Muscle of back (tissue), 13 donors: ENCODE results near the gene TEX13A. TPM values are rescaled to one million over a fixed set of nuclear protein-coding genes. Genes with fewer than 3 reads are reported as not detected.
"Not testable (repeated sequence)": the region's sequence is repeated elsewhere in the genome, so short reads cannot be mapped to it uniquely, and the experiment has no call there.

ENCODE experiments used
- DNase-seq, 3 donors: peaks; one replicate each; pipeline versions ENCODE4 v3.0.0 to v3.0.0-alpha.2; 2013
- long read RNA-seq, 9 donors: transcript quantifications; one replicate each; lab custom pipeline, GENCODE V29; 2026
- polyA plus RNA-seq, 10 donors: library from polyadenylated mRNA; unstranded; fragments of 120-200 nt; gene quantifications; one replicate each; pipeline ENCODE4 v1.2.1, GENCODE V29; 2013; ENCODE audit not compliant: insufficient read length in 10 of 10

TEX13A gene
- polyA plus RNA-seq: not detected
- long read RNA-seq, donor 1: 0 reads
- long read RNA-seq, donor 2: 0 reads
- long read RNA-seq, donor 3: 0 reads
- long read RNA-seq, donor 4: 0 reads
- long read RNA-seq, donor 5: 0 reads
- long read RNA-seq, donor 6: 0 reads
- long read RNA-seq, donor 7: 0 reads
- long read RNA-seq, donor 8: 0 reads
- long read RNA-seq, donor 9: 0 reads

- no peak for DNase-seq
These were observed at the start of gene TEX13A for GRCh38 chrX:105220636-105221035. Gene TEX13A, minus strand, starts transcription at chrX:105220694. Its CDS starts 297 bp downstream, at chrX:105220397.

GRCh38 chrX:105269386-105269785 lies 48.9 kb upstream of the TEX13A start:
- peak in 1 of 3 donors; percentile 36 for DNase-seq

DNA sequence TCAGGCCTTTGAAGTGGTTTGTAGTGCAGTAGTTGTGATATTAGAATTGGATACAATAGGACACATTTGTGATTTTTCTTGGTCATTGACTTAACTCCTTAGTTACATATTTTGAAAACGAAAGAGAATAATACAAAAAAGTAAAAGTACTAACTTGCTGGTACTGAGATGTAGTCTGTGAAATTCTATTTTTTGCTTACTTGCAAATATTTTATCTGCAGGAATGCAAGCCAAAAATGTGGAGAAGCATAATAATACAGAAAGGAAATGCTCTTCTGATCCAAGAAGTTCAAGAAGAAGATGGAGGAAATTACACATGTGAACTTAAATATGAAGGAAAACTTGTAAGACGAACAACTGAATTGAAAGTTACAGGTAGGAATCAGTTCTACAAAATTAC lies 46.7 kb upstream of the TEX13A start:
- peak in 1 of 3 donors; percentile 7 for DNase-seq

DNA sequence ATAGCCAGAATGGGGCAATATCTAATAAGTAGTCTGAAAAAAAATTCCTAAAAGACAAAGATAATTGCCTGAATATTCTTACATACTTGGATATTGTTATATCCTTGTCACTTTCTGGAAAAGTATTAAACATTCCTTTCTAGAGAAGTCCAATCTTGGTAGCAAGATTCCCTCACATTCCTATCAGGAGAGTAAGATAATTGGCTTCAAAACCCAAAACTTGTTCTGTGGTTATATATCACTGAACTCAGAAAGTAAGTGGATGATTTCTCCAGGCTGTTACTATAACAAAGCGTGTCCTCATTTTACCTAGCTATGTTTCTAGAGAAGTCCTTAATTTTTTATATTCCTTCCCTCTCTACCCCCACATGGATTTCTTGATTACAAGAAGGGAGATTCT lies 46.0 kb upstream of the TEX13A start:
- peak in 2 of 3 donors; percentile 16 to 18 for DNase-seq

DNA sequence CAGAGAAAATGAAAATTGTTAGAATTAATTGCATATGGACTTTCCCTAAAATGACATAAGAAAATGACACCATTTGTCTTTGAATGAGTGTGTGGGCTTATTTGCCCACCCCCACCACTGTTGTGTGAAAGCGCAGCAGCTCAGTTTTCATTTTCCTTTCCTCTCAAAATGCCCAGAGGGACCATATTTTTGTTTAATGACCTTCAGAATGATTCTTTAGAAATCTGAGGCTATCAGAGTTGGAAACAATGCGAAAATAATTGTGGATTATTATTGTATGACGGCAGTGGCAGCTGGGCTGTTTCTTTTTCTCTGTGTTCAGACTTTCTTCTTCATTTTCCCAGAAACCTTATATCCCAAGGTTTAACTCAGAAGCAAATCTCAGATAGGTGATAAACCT lies 44.6 kb upstream of the TEX13A start:
- DNase-seq: peak; percentile 13 to 76 (median 40)

GRCh38 chrX:105263801-105264200 lies 43.3 kb upstream of the TEX13A start:
- peak in 1 of 3 donors; percentile 21 for DNase-seq

DNA sequence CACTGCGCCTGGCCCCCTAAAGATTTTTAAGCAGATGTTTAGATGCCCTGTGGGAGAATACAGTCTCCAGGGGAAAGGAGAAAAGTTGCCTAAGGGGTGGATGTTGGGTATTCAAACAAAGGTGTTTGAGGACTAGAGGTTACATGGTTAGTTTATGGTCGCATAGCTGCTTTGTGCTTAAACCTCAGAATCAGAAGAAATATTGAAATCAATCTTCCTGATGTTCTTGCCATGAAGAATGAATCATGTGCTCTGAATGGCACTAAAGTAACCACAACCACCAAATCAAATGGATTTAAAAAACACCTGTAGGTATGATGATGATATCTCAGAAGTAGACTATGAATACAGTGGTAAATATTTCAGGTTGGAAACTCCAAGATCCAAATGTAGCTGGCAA lies 42.7 kb upstream of the TEX13A start:
- no peak for DNase-seq

- DNase-seq: peak in 1 of 3 donors; percentile 45
These were observed 40.0 kb upstream of the TEX13A start for GRCh38 chrX:105260291-105261043.

- no peak for DNase-seq
These were observed 20.6 kb upstream of the TEX13A start for GRCh38 chrX:105241056-105241455.

DNA sequence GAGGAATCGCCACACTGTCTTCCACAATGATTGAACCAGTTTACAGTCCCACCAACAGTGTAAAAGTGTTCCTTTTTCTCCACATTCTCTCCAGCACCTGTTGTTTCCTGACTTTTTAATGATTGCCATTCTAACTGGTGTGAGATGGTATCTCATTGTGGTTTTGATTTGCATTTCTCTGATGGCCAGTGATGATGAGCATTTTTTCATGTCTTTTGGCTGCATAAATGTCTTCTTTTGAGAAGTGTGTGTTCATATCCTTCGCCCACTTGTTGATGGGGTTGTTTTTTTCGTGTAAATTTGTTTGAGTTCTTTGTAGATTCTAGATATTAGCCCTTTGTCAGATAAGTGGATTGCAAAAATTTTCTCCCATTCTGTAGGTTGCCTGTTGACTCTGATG lies 16.9 kb upstream of the TEX13A start:
- DNase-seq: not testable (repeated sequence)

DNA sequence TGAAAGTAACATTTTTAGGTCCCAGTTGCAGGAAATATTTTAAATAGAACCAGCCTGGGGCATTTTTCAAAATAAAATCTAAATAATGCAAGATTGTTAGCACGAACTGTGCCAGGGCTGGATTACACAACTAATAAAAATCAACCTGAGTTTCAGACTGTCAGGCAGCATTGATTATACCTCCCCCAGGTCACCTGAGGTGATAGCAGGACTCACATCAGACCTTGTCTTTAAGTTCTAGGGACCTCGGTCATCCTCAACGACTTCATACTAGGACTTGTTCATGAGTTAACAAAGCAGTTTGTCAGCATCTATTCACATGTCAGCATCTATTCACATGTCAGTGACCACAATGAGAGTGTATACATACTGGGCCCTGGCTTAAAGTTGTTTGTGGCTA lies 8.7 kb upstream of the TEX13A start:
- no peak for DNase-seq

GRCh38 chrX:105228602-105229001 lies 8.1 kb upstream of the TEX13A start:
- DNase-seq: no peak

- no peak for DNase-seq
These were observed 6.0 kb upstream of the TEX13A start for GRCh38 chrX:105226499-105226898.

GRCh38 chrX:105221374-105221773 lies 880 bp upstream of the TEX13A start:
- DNase-seq: no peak

- no peak for DNase-seq
These were observed 766 bp downstream of the TEX13A start for GRCh38 chrX:105219454-105220401.

DNA sequence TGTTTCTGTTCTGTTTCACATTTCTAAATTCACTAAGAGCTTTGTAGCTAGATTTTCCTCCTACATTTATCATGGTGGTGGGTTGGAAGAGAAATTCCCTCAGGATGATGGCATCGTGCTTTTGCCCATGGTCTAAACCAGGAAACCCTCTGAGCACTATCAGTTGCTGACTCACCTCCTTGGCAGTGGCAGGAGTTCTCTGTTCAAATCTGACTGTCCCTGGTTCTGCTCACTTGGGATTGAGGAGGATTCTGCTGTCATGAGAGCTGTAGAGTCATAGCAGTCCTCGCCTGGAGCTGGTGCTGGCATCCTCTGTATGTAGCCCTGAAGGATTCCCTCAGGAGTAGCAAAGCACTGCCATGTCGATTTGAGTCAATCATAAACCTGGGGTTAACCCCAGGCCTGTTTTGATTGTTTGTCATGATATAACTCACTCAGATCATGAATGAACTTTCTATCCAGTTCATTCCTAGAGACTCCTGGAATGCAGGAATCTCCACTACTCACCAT lies 9.4 kb downstream of the TEX13A start:
- DNase-seq: no peak

DNA sequence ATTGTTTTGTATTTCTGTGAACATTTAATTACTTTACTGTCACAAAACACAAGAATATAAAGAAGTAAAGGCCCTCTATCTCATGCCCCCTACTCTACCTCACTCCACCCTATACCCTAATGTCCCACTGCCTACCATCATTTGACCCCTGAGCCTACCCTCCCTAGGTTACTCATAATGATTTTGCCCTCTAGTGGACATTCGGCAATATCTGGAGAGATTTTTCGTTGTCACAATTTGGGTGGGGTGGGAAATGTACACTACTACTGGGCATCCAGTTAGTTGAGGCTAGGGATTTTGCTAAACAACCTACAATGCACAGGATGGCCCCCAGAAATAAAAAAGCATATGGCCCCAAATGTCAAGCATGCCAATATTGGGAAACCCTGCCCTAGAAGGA lies 10.2 kb downstream of the TEX13A start:
- DNase-seq: no peak

- no peak for DNase-seq
These were observed 11.1 kb downstream of the TEX13A start for GRCh38 chrX:105209406-105209805.

DNA sequence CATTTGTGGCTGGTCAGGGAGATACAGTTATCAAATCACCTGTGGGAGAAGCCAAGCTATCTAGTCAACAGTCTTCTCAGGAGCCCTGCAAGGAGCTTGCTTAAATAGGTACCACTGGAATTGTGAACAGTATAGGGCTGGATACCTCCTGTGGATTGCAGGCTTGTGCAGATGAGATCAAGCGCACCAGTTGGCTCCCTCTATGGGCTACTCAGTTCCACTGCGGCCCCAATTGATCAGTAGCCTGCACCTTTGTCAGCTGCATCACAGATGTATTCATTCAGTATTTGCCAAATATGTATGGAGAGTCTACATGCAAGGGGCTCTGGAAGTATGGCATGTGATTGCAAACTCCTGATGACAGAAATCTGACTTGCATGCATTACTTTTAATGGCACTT lies 28.6 kb downstream of the TEX13A start:
- DNase-seq: no peak

DNA sequence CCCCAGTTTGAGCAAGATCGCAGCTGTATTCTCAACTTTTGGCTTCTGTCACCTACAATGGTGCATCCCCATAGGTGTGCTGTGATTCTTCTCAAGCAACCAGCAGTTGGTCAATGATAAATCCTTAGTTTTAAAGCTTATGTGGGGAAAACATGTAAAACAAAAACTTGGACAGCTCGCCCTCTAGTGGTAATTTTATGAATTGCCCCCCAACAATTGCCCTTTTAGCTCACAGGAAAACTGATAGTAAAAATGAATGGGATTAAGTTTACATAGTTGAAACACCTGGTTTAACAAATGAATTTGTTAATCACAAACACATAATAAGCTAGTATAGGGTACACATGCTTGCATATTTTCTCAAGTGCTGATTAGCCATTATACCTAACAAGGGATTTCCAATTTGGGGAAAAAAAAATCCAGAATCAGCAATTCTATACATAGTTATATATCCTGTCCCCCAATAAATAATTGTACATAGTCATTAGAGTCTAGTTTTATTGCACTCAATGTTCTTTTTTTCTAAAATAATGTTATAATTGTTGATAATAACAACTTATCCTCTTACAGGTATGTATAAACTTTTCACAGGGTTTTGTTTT lies 30.1 kb downstream of the TEX13A start:
- peak; percentile 22 to 45 (median 41) for DNase-seq

GRCh38 chrX:105189093-105189492 lies 31.4 kb downstream of the TEX13A start:
- DNase-seq: no peak

DNA sequence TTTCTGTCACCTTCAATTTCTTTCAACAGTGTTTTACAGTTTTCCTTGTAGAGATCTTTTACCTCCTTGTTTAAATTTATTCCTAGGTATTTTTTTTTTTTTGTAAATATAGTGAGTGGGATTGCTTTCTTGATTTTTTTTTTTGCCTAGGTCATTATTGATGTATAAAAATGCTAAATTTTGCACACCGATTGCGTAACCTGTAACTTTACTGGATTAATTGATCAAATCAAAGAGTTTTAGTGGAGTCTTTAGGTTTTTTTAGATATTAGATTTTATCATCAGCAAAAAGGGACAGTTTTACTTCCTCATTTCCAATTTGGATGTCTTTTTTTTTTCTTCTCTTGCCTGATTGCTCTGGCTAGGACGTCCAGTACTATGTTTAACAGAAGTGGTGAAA lies 40.9 kb downstream of the TEX13A start:
- DNase-seq: no peak
